A549 (cell line): ENCODE measurements around the gene RIMS1.

Source experiments
- CEBPB ChIP-seq, 2 experiments: fragments of >200 bp in 1 of 2; sonication (Bioruptor Twin) in 1 of 2; formaldehyde crosslinking in 1 of 2; IDR thresholded peaks; 2 replicates each; pipeline ENCODE4 v1.6.1; 2012 to 2016
- CHD2 ChIP-seq: fragments of 150-350 bp; IDR thresholded peaks from 2 replicates; pipeline ENCODE4 v1.6.1; 2014; ENCODE audit warnings: low read length; ENCODE audit not compliant: partially characterized antibody
- EP300 ChIP-seq, 2 experiments: fragments of >200 bp; sonication (Bioruptor Twin); formaldehyde crosslinking; IDR thresholded peaks; 2 replicates in 1 of 2; 3 replicates in 1 of 2; pipeline ENCODE4 v1.6.1; 2016 to 2017
- JUNB ChIP-seq: fragments of >200 bp; sonication (Bioruptor Twin); formaldehyde crosslinking; IDR thresholded peaks from 2 replicates; pipeline ENCODE4 v1.6.1; 2016
- KDM5A ChIP-seq: fragments of 200-600 bp; sonication (generic); IDR thresholded peaks from 2 replicates; pipeline ENCODE4 v1.6.1; 2016; ENCODE audit warnings: antibody characterized with exemption, mild to moderate bottlenecking
- MAFK ChIP-seq: fragments of 450-650 bp; IDR thresholded peaks from 2 replicates; pipeline ENCODE4 v1.6.1; 2014; ENCODE audit not compliant: partially characterized antibody
- PBX3 ChIP-seq: IDR thresholded peaks from 2 replicates; pipeline ENCODE4 v1.6.1; 2012
- POLR2A ChIP-seq: IDR thresholded peaks from 2 replicates; pipeline ENCODE4 v1.6.1; 2012; ENCODE audit warnings: mild to moderate bottlenecking, low read length
- RCOR1 ChIP-seq: fragments of 150-350 bp; IDR thresholded peaks from 2 replicates; pipeline ENCODE4 v1.6.1; 2014; ENCODE audit warnings: antibody characterized with exemption, low read length, low read depth
- REST ChIP-seq: fragments of 200-600 bp; sonication (generic); IDR thresholded peaks from 2 replicates; pipeline ENCODE4 v1.6.1; 2016; ENCODE audit warnings: antibody characterized with exemption, mild to moderate bottlenecking, moderate library complexity
- SREBF2 ChIP-seq: fragments of 450-650 bp; IDR thresholded peaks from 2 replicates; pipeline ENCODE4 v1.6.1; 2014; ENCODE audit warnings: mild to moderate bottlenecking, moderate library complexity
- TF ChIP-seq, protein P1 (sequence below): IDR thresholded peaks from 2 replicates; pipeline ENCODE4 v1.6.1; 2012
- TF ChIP-seq, protein P2 (sequence below): fragments of 250-450 bp; sonication (Bioruptor Pico); IDR thresholded peaks from 2 replicates; pipeline ENCODE4 v1.5.0; 2021; ENCODE audit warnings: mild to moderate bottlenecking, moderate library complexity, borderline replicate concordance
- TF ChIP-seq, protein P3 (sequence below): fragments of >200 bp; sonication (Bioruptor Twin); formaldehyde crosslinking; IDR thresholded peaks from 3 replicates; pipeline ENCODE4 v1.5.1; 2016

DNA sequence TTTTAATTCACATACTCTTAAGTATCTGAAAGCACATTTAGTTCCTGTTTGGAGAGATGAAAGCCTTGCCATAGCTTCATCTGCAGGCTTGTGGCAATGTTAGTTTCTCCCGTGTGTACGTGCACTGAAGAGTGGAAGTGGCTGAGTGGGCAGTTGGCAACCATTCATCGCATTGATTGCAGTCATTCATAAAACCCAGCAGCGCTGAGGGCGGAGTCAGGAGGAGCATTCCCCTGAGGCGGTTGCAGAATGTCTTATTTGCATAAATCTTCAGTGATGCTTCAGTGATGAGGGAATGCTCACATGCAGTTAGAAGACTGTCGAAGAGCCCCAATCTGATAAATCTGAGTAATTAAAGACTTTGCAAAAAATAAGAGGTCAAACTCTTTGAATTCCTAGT, 79.1 kb downstream of the RIMS1 start:
- no peak for TF ChIP-seq POLR2A
- TF ChIP-seq MAFK: no peak
- TF ChIP-seq, protein P1, sequence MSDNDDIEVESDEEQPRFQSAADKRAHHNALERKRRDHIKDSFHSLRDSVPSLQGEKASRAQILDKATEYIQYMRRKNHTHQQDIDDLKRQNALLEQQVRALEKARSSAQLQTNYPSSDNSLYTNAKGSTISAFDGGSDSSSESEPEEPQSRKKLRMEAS: no peak
- TF ChIP-seq EP300 (IDR thresholded peaks at IDR 0.05): no peak
- TF ChIP-seq SREBF2: no peak
- TF ChIP-seq, protein P2, sequence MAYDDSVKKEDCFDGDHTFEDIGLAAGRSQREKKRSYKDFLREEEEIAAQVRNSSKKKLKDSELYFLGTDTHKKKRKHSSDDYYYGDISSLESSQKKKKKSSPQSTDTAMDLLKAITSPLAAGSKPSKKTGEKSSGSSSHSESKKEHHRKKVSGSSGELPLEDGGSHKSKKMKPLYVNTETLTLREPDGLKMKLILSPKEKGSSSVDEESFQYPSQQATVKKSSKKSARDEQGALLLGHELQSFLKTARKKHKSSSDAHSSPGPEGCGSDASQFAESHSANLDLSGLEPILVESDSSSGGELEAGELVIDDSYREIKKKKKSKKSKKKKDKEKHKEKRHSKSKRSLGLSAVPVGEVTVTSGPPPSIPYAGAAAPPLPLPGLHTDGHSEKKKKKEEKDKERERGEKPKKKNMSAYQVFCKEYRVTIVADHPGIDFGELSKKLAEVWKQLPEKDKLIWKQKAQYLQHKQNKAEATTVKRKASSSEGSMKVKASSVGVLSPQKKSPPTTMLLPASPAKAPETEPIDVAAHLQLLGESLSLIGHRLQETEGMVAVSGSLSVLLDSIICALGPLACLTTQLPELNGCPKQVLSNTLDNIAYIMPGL (CRISPR knock-in tag): no peak
- TF ChIP-seq, protein P3, sequence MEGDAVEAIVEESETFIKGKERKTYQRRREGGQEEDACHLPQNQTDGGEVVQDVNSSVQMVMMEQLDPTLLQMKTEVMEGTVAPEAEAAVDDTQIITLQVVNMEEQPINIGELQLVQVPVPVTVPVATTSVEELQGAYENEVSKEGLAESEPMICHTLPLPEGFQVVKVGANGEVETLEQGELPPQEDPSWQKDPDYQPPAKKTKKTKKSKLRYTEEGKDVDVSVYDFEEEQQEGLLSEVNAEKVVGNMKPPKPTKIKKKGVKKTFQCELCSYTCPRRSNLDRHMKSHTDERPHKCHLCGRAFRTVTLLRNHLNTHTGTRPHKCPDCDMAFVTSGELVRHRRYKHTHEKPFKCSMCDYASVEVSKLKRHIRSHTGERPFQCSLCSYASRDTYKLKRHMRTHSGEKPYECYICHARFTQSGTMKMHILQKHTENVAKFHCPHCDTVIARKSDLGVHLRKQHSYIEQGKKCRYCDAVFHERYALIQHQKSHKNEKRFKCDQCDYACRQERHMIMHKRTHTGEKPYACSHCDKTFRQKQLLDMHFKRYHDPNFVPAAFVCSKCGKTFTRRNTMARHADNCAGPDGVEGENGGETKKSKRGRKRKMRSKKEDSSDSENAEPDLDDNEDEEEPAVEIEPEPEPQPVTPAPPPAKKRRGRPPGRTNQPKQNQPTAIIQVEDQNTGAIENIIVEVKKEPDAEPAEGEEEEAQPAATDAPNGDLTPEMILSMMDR: no peak
- TF ChIP-seq RCOR1: no peak
- TF ChIP-seq CEBPB (IDR thresholded peaks at IDR 0.05): no peak
- TF ChIP-seq CHD2: no peak
- TF ChIP-seq JUNB: no peak
- TF ChIP-seq KDM5A: no peak
- TF ChIP-seq PBX3: no peak
- TF ChIP-seq REST: no peak
